MM.1S (cell line): ENCODE data around the gene COL5A1.

ENCODE experiments used
- DNase-seq: peaks from one replicate; pipeline ENCODE4 v3.0.0-alpha.2; 2015
- H2AFZ ChIP-seq: fragments of 300-600 bp; sonication (generic); 2 replicates; pipeline ENCODE4 v1.6.0; 2016; ENCODE audit warnings: antibody characterized with exemption, low read length
- H3F3A ChIP-seq: fragments of 300-600 bp; sonication (generic); 2 replicates; pipeline ENCODE4 v1.6.1; 2016; ENCODE audit warnings: mild to moderate bottlenecking, antibody characterized with exemption, low read length, moderate library complexity, mixed read lengths; ENCODE audit not compliant: insufficient read depth
- H3K27ac ChIP-seq: fragments of 300-600 bp; sonication (generic); 2 replicates; pipeline ENCODE4 v1.5.1; 2016; ENCODE audit warnings: mild to moderate bottlenecking, low read length
- H3K27me3 ChIP-seq: fragments of 300-600 bp; sonication (generic); replicated peaks from 2 replicates; pipeline ENCODE4 v1.6.0; 2016; ENCODE audit warnings: low read length; ENCODE audit not compliant: insufficient read depth
- H3K36me3 ChIP-seq: fragments of 300-600 bp; sonication (generic); replicated peaks from 2 replicates; pipeline ENCODE4 v1.6.1; 2016; ENCODE audit warnings: mild to moderate bottlenecking, low read length, mixed read lengths; ENCODE audit not compliant: insufficient read depth
- H3K4me1 ChIP-seq: fragments of 300-600 bp; sonication (generic); 2 replicates; pipeline ENCODE4 v1.6.1; 2016; ENCODE audit warnings: low read length, mixed read lengths
- H3K4me2 ChIP-seq: fragments of 300-600 bp; sonication (generic); 2 replicates; pipeline ENCODE4 v1.6.0; 2016; ENCODE audit warnings: low read depth, low read length
- H3K4me3 ChIP-seq: fragments of 300-600 bp; sonication (generic); 2 replicates; pipeline ENCODE4 v1.5.1; 2016; ENCODE audit warnings: low read length, mixed read lengths
- H3K79me2 ChIP-seq: fragments of 300-600 bp; sonication (generic); 2 replicates; pipeline ENCODE4 v1.6.1; 2016; ENCODE audit warnings: mixed run types, low read length, mixed read lengths
- H3K9ac ChIP-seq: fragments of 300-600 bp; sonication (generic); 2 replicates; pipeline ENCODE4 v1.6.1; 2016; ENCODE audit warnings: low read length, mixed read lengths
- H3K9me2 ChIP-seq: fragments of 300-600 bp; sonication (generic); replicated peaks from 2 replicates; pipeline ENCODE4 v1.6.1; 2016; ENCODE audit warnings: mild to moderate bottlenecking, low read length, mixed read lengths; ENCODE audit not compliant: insufficient read depth
- H3K9me3 ChIP-seq: fragments of 300-600 bp; sonication (generic); replicated peaks from 2 replicates; pipeline ENCODE4 v1.6.1; 2016; ENCODE audit warnings: mild to moderate bottlenecking, low read length, mixed read lengths; ENCODE audit not compliant: insufficient read depth
- H4K20me1 ChIP-seq: fragments of 300-600 bp; sonication (generic); 2 replicates; pipeline ENCODE4 v1.6.1; 2016; ENCODE audit warnings: mild to moderate bottlenecking, low read length, moderate library complexity, mixed read lengths; ENCODE audit not compliant: insufficient read depth
- CTCF ChIP-seq: fragments of 300-600 bp; sonication (generic); IDR thresholded peaks from 2 replicates; pipeline ENCODE4 v1.5.1; 2016; ENCODE audit warnings: antibody characterized with exemption, low read length, mixed read lengths
- EZH2 ChIP-seq: fragments of 300-600 bp; sonication (generic); optimal IDR thresholded peaks from 2 replicates; pipeline ENCODE3; 2017; ENCODE audit warnings: low read depth, mild to moderate bottlenecking, antibody characterized with exemption, low read length, mixed read lengths
- EZH2phosphoT487 ChIP-seq: fragments of 300-600 bp; sonication (generic); IDR thresholded peaks from 2 replicates; pipeline ENCODE4 v1.6.1; 2018; ENCODE audit warnings: antibody characterized with exemption, low read length

Gene COL5A1

GRCh38 chr9:134793288-134794188 lies 151.9 kb downstream of the COL5A1 start:
- DNase-seq, result no peak
- H3K36me3 ChIP-seq, result no peaks in the 10 kb centered on the region
- no peak overlapping the region for H3K4me3 ChIP-seq
- H3F3A ChIP-seq, result no peaks in the 10 kb centered on the region
- H3K27me3 ChIP-seq, result peaks cover 80% of the 10 kb centered on the region
- no peak for TF ChIP-seq EZH2
- no peak for TF ChIP-seq EZH2phosphoT487
- TF ChIP-seq CTCF, result no peak
- no peaks in the 10 kb centered on the region for H3K9me2 ChIP-seq
- H3K4me1 ChIP-seq, result no peaks in the 10 kb centered on the region
- no peak overlapping the region for H2AFZ ChIP-seq
- H3K9me3 ChIP-seq, result no peaks in the 10 kb centered on the region
- H3K27ac ChIP-seq, result no peak overlapping the region
- no peak overlapping the region for H3K9ac ChIP-seq
- H3K79me2 ChIP-seq, result no peaks in the 10 kb centered on the region
- no peak overlapping the region for H3K4me2 ChIP-seq
- no peaks in the 10 kb centered on the region for H4K20me1 ChIP-seq

GRCh38 chr9:134794663-134795370 lies 153.2 kb downstream of the COL5A1 start:
- H3K9me3 ChIP-seq, result no peaks in the 10 kb centered on the region
- H3F3A ChIP-seq, result no peaks in the 10 kb centered on the region
- H3K27ac ChIP-seq, result no peak overlapping the region
- no peak overlapping the region for H3K9ac ChIP-seq
- H3K4me2 ChIP-seq, result no peak overlapping the region
- H3K4me1 ChIP-seq, result no peaks in the 10 kb centered on the region
- no peak for DNase-seq
- no peaks in the 10 kb centered on the region for H4K20me1 ChIP-seq
- H3K4me3 ChIP-seq, result no peak overlapping the region
- H3K27me3 ChIP-seq, result peaks cover 86% of the 10 kb centered on the region
- no peaks in the 10 kb centered on the region for H3K9me2 ChIP-seq
- no peak overlapping the region for H2AFZ ChIP-seq
- H3K79me2 ChIP-seq, result no peaks in the 10 kb centered on the region
- H3K36me3 ChIP-seq, result no peaks in the 10 kb centered on the region
- TF ChIP-seq CTCF (no peak), EZH2 (no peak), EZH2phosphoT487 (no peak)

- H3K27ac ChIP-seq, result no peak overlapping the region
- no peak overlapping the region for H3K9ac ChIP-seq
- no peaks in the 10 kb centered on the region for H3F3A ChIP-seq
- H3K9me2 ChIP-seq, result no peaks in the 10 kb centered on the region
- no peak for DNase-seq
- peaks cover 91% of the 10 kb centered on the region for H3K27me3 ChIP-seq
- no peaks in the 10 kb centered on the region for H3K9me3 ChIP-seq
- no peak overlapping the region for H2AFZ ChIP-seq
- H3K4me1 ChIP-seq, result no peaks in the 10 kb centered on the region
- H4K20me1 ChIP-seq, result no peaks in the 10 kb centered on the region
- TF ChIP-seq EZH2 (no peak), EZH2phosphoT487 (no peak), CTCF (no peak)
- no peak overlapping the region for H3K4me3 ChIP-seq
- no peak overlapping the region for H3K4me2 ChIP-seq
- no peaks in the 10 kb centered on the region for H3K79me2 ChIP-seq
- no peaks in the 10 kb centered on the region for H3K36me3 ChIP-seq
These were observed 153.8 kb downstream of the COL5A1 start for GRCh38 chr9:134795446-134795845.
